IPS DF 19.7 (cell line): ENCODE results near the gene SH3PXD2A.

ENCODE experiments used
- DNase-seq: peaks from one replicate; pipeline ENCODE4 v3.0.0-alpha.2; 2013; ENCODE audit warnings: low read depth, low spot score

SH3PXD2A gene

DNA sequence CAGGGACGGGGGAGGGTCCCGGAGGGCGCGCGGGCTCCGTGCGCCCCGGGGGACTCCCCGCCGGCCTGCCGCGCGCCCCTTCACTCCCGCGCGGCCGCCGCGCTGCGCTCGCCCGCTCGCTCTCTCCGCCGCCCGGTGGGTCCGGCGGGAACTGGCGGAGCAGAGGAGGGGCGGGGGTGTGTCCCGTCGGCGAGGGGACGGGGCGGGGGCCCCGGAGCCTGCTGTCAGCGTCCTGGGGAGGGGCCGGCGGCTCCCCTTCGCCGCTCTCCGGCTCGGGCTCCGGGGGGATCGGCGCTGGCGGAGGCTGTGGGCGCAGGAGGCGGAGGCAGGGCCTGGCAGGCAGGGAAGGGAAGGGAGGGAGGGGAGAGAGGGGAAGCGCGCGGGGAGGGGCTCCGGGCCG lies at the start of gene SH3PXD2A:
TSS of gene SH3PXD2A (minus strand) at position 153 of the 400 bp plus-strand sequence. CDS start 310 bp downstream, outside the sequence.
- DNase-seq: no peak

GRCh38 chr10:103901299-103901698 lies 45.9 kb upstream of the SH3PXD2A start:
- no peak for DNase-seq

- DNase-seq: no peak
These were observed 43.9 kb upstream of the SH3PXD2A start for GRCh38 chr10:103899312-103899711.

DNA sequence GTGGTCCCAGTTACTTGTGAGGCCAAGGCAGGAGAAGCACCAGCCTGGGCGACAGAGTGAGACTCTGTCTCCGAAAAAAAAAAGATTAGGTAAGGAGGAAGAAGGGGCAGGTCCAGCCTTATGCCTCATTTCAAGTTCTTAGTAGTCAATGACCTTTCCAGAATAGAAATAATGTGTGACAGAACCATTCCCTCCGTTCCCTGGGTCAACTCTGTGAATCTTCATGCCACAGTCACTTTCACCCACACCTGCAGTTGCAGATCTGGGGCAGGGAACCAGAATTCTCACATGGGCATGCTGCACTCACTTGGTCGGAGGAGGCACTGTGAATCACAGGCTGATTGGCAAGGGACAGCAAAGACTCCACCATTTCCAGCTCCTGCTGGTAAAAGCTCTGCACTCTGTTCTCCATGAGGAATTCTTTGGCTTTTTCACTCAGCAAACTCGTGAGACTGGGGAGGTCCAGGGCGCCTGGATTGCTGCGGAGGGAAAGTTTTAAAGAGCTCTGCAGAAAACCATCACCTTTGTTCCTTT lies 41.9 kb upstream of the SH3PXD2A start:
- DNase-seq: no peak

GRCh38 chr10:103896225-103896624 lies 40.8 kb upstream of the SH3PXD2A start:
- DNase-seq: no peak

DNA sequence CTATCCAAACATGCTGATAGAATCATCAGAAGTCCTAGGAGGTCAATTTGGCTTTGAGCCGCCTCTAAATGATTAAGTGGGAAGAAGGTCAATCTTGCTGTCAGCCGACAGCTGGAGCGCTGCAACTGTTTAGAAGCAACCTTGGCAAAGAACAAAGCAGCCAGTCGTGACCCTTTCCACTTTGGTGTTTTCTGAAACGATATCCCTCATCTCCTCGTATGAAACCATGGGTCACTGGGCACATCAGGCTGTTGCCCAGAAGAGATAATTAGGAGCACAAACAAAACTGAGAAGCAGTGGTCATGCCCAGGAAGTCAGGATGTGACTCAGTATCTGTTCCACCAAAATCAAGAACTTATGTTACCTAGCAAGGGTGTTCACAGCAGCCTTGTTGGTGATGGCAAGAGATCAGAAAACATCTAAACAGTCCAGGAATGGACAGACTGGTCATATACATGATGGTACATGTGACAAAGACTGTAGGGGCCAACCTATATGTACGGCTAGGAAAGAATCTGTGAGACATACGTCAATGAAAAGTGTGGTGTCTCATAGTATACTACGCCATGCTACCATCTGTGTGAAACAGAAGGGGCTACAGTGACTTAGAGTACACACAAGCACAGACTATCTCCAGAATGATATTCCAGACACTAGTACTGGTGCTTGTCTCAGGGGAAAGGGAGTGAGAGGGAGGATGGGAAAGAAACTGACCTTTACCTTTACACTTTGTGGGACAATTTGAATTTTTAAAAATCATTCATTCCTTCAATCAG lies 40.2 kb upstream of the SH3PXD2A start:
- DNase-seq: no peak

DNA sequence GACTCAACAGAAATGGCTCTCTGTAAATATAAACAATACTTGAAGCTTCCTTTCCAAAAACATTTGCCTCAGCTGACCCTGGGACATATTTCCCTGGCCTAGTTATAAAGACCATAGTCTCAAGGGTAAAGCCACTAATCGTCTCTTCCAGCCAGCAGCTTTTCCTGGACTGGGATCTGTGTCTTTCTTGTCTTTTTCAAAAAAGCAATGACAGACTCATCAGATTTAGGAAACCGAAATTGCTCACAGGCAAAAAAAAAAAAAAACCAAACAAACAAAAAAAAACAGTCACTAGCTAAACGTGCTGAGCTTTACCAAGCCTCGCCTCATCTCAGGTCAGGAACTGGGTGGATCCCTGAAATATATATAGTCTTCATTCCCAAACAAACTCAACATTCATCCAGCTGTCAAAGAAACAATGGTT lies 39.1 kb upstream of the SH3PXD2A start:
- no peak for DNase-seq

DNA sequence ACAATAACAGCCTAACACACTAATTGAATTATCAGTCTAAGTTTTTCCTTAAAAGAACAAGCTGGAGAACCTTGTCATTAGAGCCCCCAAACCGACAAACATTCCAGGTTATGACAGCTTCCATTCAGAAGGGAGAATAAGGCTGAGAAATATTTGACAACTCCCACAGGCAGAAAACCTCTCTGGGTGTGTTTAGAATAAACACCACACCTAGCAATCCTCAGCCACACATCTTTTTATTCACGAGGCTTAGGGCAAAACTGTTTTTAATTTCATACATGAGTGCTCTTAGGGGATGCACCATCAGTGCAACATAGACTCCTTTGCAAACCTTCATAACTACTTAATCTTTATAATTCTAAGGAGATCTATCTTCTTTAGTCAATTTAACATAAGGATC lies 38.4 kb upstream of the SH3PXD2A start:
- DNase-seq: no peak

GRCh38 chr10:103892181-103892580 lies 36.8 kb upstream of the SH3PXD2A start:
- DNase-seq: no peak

DNA sequence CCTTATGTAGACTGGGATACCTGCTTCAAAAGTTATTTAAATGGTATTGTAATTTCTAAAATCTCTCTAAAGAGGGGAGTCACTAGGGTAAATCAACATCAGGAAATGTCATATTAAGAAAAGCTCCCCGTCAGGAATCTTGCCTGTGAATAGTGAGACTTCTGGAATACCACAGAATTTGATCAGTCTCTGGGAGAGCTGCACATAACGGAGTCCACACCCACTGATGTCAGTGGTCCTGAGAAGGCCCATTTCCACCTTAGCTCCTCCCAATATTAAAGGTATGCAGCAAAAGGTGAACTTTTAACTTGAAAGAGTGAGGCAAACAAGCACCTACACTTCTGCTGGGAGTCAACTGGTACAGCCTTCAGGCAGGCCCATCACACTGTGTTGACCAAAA lies 35.3 kb upstream of the SH3PXD2A start:
- DNase-seq: no peak

- DNase-seq: no peak
These were observed 34.9 kb upstream of the SH3PXD2A start for GRCh38 chr10:103890194-103890658.

GRCh38 chr10:103889121-103889720 lies 33.8 kb upstream of the SH3PXD2A start:
- no peak for DNase-seq

DNA sequence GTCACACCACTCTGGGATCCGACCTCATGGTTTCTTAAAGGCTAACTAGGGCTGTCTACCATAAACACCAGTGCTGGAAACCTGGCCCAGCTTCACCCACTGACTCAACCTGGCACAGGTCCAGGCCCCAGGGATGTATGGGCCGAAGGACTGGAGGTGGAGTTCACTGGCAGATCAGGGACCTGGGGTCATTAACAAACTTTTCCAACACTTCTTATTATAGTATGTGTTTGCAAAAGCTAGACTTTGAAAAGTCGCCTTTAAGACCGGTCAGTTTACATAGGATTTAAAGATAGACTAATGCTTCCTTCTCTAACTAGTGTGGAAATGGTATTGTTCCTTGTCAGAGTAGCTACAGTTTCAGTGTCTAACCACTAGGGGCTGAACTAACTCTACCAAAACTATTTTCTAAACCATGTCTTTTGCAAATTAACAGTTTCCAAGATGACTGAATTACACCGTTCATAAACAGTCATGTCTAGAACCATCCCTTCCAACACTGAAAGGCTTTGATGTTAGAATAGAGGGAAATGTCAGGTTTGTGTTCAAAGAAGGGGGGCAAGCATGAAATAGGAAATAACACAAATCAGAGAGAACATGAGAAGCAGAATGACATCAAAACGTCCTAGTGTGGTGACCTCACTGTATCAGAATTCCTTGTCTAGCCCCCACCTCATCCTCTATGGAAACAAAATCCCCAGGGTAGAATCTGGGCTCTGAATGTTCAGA lies 32.9 kb upstream of the SH3PXD2A start:
- no peak for DNase-seq

GRCh38 chr10:103885617-103886016 lies 30.2 kb upstream of the SH3PXD2A start:
- DNase-seq: no peak

GRCh38 chr10:103884681-103885139 lies 29.3 kb upstream of the SH3PXD2A start:
- DNase-seq: no peak

GRCh38 chr10:103882285-103883007 lies 27.1 kb upstream of the SH3PXD2A start:
- DNase-seq: no peak

- no peak for DNase-seq
These were observed 26.3 kb upstream of the SH3PXD2A start for GRCh38 chr10:103881416-103882284.

- DNase-seq: no peak
These were observed 24.5 kb upstream of the SH3PXD2A start for GRCh38 chr10:103879831-103880230.

GRCh38 chr10:103879409-103879808 lies 24.0 kb upstream of the SH3PXD2A start:
- DNase-seq: no peak

GRCh38 chr10:103877861-103878260 lies 22.5 kb upstream of the SH3PXD2A start:
- no peak for DNase-seq
